ENCODE results near the gene HK1.

DNA sequence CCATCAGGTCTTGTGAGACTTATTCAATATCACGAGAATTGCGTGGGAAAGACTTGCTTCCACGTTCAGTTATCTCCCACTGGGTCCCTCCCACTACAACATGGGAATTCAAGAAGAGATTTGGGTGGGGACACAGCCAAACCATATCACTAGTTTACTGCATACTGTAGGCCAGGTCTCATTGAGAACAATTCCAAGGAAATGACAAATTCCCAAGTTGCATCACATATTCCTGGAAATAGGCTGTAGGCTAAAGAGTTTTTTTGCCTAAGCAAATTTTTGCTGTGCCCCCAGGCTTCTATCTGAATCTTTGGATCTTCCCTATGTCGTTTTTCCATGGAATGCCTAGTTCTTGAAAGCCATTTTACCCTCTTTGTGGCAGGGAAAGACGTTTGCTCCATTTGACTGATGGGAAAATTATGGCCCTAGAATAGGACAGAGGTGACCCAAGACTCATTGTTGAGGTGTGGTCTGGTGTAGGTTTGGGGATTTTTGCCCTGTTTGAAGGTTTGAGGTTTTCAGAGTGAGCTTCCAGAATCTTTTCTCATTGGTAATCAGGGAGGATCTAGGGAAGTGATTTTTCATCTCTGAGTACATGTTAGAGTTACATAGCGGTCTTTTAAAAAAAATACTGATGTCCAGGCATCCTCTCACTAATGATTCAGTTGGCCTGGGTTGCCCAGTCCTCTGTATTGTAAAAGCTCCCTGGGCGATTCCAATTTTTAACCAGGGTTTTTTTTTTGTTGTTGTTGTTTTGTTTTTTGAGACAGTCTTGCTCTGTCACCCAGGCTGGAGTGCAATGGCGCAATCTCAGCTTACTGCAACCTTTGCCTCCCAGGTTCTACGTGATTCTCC, 94.1 kb downstream of the HK1 start:
- TF ChIP-seq, protein P1, sequence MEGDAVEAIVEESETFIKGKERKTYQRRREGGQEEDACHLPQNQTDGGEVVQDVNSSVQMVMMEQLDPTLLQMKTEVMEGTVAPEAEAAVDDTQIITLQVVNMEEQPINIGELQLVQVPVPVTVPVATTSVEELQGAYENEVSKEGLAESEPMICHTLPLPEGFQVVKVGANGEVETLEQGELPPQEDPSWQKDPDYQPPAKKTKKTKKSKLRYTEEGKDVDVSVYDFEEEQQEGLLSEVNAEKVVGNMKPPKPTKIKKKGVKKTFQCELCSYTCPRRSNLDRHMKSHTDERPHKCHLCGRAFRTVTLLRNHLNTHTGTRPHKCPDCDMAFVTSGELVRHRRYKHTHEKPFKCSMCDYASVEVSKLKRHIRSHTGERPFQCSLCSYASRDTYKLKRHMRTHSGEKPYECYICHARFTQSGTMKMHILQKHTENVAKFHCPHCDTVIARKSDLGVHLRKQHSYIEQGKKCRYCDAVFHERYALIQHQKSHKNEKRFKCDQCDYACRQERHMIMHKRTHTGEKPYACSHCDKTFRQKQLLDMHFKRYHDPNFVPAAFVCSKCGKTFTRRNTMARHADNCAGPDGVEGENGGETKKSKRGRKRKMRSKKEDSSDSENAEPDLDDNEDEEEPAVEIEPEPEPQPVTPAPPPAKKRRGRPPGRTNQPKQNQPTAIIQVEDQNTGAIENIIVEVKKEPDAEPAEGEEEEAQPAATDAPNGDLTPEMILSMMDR (IDR thresholded peaks at IDR 0.05) = no peak
- TF ChIP-seq POLR2A (IDR thresholded peaks at IDR 0.05) = no peak
